H9 (cell line): ENCODE data around the gene DPH6. TPM values are rescaled to one million over a fixed set of nuclear protein-coding genes. Genes with fewer than 3 reads are reported as not detected.

Source experiments
- DNase-seq: peaks from one replicate; pipeline ENCODE4 v3.0.0-alpha.2; 2017
- H2AFZ ChIP-seq: one replicate; pipeline ENCODE4 v1.6.1; 2013; ENCODE audit warnings: mild to moderate bottlenecking, low read length, control low read depth, moderate library complexity
- H2AK5ac ChIP-seq: 2 replicates; pipeline ENCODE4 v1.6.1; 2013; ENCODE audit warnings: low read length, control low read depth, mixed read lengths; ENCODE audit not compliant: insufficient read length
- H2BK120ac ChIP-seq: one replicate; pipeline ENCODE4 v1.6.1; 2013; ENCODE audit warnings: low read depth, mild to moderate bottlenecking, low read length, control low read depth, inconsistent platforms; ENCODE audit not compliant: poor library complexity, severe bottlenecking
- H2BK12ac ChIP-seq: 2 replicates; pipeline ENCODE4 v1.6.1; 2013; ENCODE audit warnings: low read length, control low read depth, mixed read lengths, low read depth; ENCODE audit not compliant: insufficient read length
- H2BK15ac ChIP-seq: 2 replicates; pipeline ENCODE4 v1.6.1; 2013; ENCODE audit warnings: low read depth, low read length, control low read depth
- H2BK20ac ChIP-seq: one replicate; pipeline ENCODE4 v1.6.1; 2013; ENCODE audit warnings: low read depth, mild to moderate bottlenecking, low read length, control low read depth, inconsistent platforms; ENCODE audit not compliant: poor library complexity, severe bottlenecking
- H2BK5ac ChIP-seq: 2 replicates; pipeline ENCODE4 v1.6.1; 2013; ENCODE audit warnings: low read length, control low read depth, mixed read lengths; ENCODE audit not compliant: insufficient read length
- H3K14ac ChIP-seq: 2 replicates; pipeline ENCODE4 v1.6.1; 2013; ENCODE audit warnings: low read length, control low read depth; ENCODE audit not compliant: insufficient read depth
- H3K18ac ChIP-seq: 2 replicates; pipeline ENCODE4 v1.6.1; 2013; ENCODE audit warnings: low read depth, mild to moderate bottlenecking, mixed read lengths, low read length, control low read depth; ENCODE audit not compliant: insufficient read length
- H3K23ac ChIP-seq: 2 replicates; pipeline ENCODE4 v1.6.1; 2013; ENCODE audit warnings: low read length, control low read depth, mixed read lengths, low read depth; ENCODE audit not compliant: insufficient read length
- H3K23me2 ChIP-seq: 2 replicates; pipeline ENCODE4 v1.6.1; 2013; ENCODE audit warnings: low read depth, mild to moderate bottlenecking, mixed read lengths, low read length, control low read depth; ENCODE audit not compliant: insufficient read length, poor library complexity, severe bottlenecking
- H3K27ac ChIP-seq: 2 replicates; pipeline ENCODE4 v1.5.1; 2013; ENCODE audit warnings: low read length, control low read depth, mixed read lengths, low read depth; ENCODE audit not compliant: insufficient read length
- H3K27me3 ChIP-seq: 2 replicates; pipeline ENCODE4 v1.6.1; 2013; ENCODE audit warnings: low read length, control low read depth, inconsistent platforms; ENCODE audit not compliant: insufficient read depth
- H3K4ac ChIP-seq: 2 replicates; pipeline ENCODE4 v1.6.1; 2013; ENCODE audit warnings: low read depth, mild to moderate bottlenecking, control low read depth, inconsistent platforms, low read length, moderate library complexity
- H3K4me1 ChIP-seq: 2 replicates; pipeline ENCODE4 v1.6.1; 2013; ENCODE audit warnings: low read length, control low read depth, inconsistent platforms; ENCODE audit not compliant: insufficient read depth
- H3K4me2 ChIP-seq: 2 replicates; pipeline ENCODE4 v1.6.1; 2013; ENCODE audit warnings: low read length, control low read depth, mixed read lengths; ENCODE audit not compliant: insufficient read length, insufficient read depth
- H3K56ac ChIP-seq: 2 replicates; pipeline ENCODE4 v1.6.1; 2013; ENCODE audit warnings: low read depth, mild to moderate bottlenecking, mixed read lengths, low read length, control low read depth; ENCODE audit not compliant: insufficient read length
- H3K79me1 ChIP-seq: 2 replicates; pipeline ENCODE4 v1.6.1; 2013; ENCODE audit warnings: low read depth, mild to moderate bottlenecking, moderate library complexity, low read length, control low read depth, inconsistent platforms; ENCODE audit not compliant: insufficient read depth, poor library complexity, severe bottlenecking
- H3K79me2 ChIP-seq: 2 replicates; pipeline ENCODE4 v1.6.1; 2013; ENCODE audit warnings: low read length, control low read depth, inconsistent platforms; ENCODE audit not compliant: insufficient read depth
- H3K9ac ChIP-seq: 2 replicates; pipeline ENCODE4 v1.6.1; 2013; ENCODE audit warnings: low read length, control low read depth, mixed read lengths; ENCODE audit not compliant: insufficient read length; ENCODE audit errors: extremely low read depth
- H3K9me3 ChIP-seq: one replicate; pipeline ENCODE4 v1.6.1; 2013; ENCODE audit warnings: low read depth, low read length, inconsistent platforms; ENCODE audit not compliant: control insufficient read depth
- H3T11ph ChIP-seq: one replicate; pipeline ENCODE4 v1.6.1; 2013; ENCODE audit warnings: mild to moderate bottlenecking, low read length, control low read depth, inconsistent platforms
- H4K20me1 ChIP-seq: one replicate; pipeline ENCODE4 v1.6.1; 2013; ENCODE audit not compliant: control insufficient read depth, insufficient read length, insufficient read depth
- H4K5ac ChIP-seq: 2 replicates; pipeline ENCODE4 v1.6.1; 2013; ENCODE audit warnings: low read depth, mild to moderate bottlenecking, mixed read lengths, low read length, control low read depth; ENCODE audit not compliant: insufficient read length
- H4K8ac ChIP-seq: replicated peaks from 2 replicates; pipeline ENCODE4 v1.6.1; 2013; ENCODE audit warnings: low read length, control low read depth, mixed read lengths, low read depth; ENCODE audit not compliant: insufficient read length
- H4K91ac ChIP-seq: 2 replicates; pipeline ENCODE4 v1.6.1; 2013; ENCODE audit warnings: low read depth, mild to moderate bottlenecking, moderate library complexity, mixed read lengths, low read length, control low read depth; ENCODE audit not compliant: insufficient read length
- H3K27ac Mint-ChIP-seq, 3 experiments: 2 replicates in 2 of 3; 3 replicates in 1 of 3; pipeline ENCODE4 v1.8.0; 2020 to 2021; ENCODE audit warnings: mixed read lengths in 3 of 3, mild to moderate bottlenecking in 1 of 3, moderate library complexity in 1 of 3
- H3K27me3 Mint-ChIP-seq: 2 replicates; pipeline ENCODE4 v1.8.0; 2021; ENCODE audit warnings: low read depth, mild to moderate bottlenecking, moderate library complexity, mixed read lengths
- H3K36me3 Mint-ChIP-seq, 3 experiments: 2 replicates in 2 of 3; 3 replicates in 1 of 3; pipeline ENCODE4 v1.8.0; 2020 to 2021; ENCODE audit warnings: low read depth in 3 of 3, mixed read lengths in 3 of 3; ENCODE audit not compliant: insufficient read depth in 1 of 3
- H3K4me1 Mint-ChIP-seq, 2 experiments: 2 replicates each; pipeline ENCODE4 v1.8.0; 2020; ENCODE audit warnings: mixed read lengths in 2 of 2
- H3K4me3 Mint-ChIP-seq, 2 experiments: 2 replicates in 1 of 2; 3 replicates in 1 of 2; pipeline ENCODE4 v1.8.0; 2020 to 2021; ENCODE audit warnings: mild to moderate bottlenecking in 2 of 2, mixed read lengths in 2 of 2, moderate library complexity in 1 of 2
- H3K9me3 Mint-ChIP-seq, 2 experiments: 2 replicates in 1 of 2; 3 replicates in 1 of 2; pipeline ENCODE4 v1.8.0; 2020; ENCODE audit warnings: mild to moderate bottlenecking in 2 of 2, mixed read lengths in 2 of 2, moderate library complexity in 1 of 2
- CTCF ChIP-seq: fragments of 200-600 bp; sonication (generic); conservative IDR thresholded peaks from 3 replicates; pipeline ENCODE4 v1.8.0; 2021; ENCODE audit warnings: antibody characterized with exemption, mild to moderate bottlenecking
- total RNA-seq: library from RNA; stranded (reverse); gene quantifications from 2 replicates; pipeline ENCODE4 v1.2.1, GENCODE V29; 2021

Gene DPH6
- total RNA-seq, 1 experiment from 2014 or later, result 42.0 TPM

GRCh38 chr15:35519541-35520149 is 26.3 kb downstream of the DPH6 start:
- TF ChIP-seq CTCF, result peak; percentile 83
- no peak overlapping the region for H4K5ac ChIP-seq
- no peak overlapping the region for H3K27ac ChIP-seq
- H3K79me1 ChIP-seq, result no peaks in the 10 kb centered on the region
- no peak overlapping the region for H3K4me3 Mint-ChIP-seq
- no peak overlapping the region for H3K23ac ChIP-seq
- H3K9me3 ChIP-seq, result no peaks in the 10 kb centered on the region
- H3K18ac ChIP-seq, result no peak overlapping the region
- 0 out of 7 replicates have a peak, but pooled peaks cover 0 to 2% (median 0%) of the 10 kb centered on the region in 3 experiments for H3K36me3 Mint-ChIP-seq
- H4K8ac ChIP-seq, result no peak overlapping the region
- H3T11ph ChIP-seq, result no peak overlapping the region
- H3K9ac ChIP-seq, result no peak overlapping the region
- H3K27me3 ChIP-seq, result no peaks in the 10 kb centered on the region
- H2BK20ac ChIP-seq, result no peak overlapping the region
- H3K4me1 Mint-ChIP-seq, result peaks cover 22 to 28% of the 10 kb centered on the region in 2 experiments
- peaks cover 4% of the 10 kb centered on the region; the same call in 1 of the 2 replicates for H3K4me1 ChIP-seq
- H2BK12ac ChIP-seq, result no peak overlapping the region
- H2BK5ac ChIP-seq, result no peak overlapping the region
- DNase-seq, result no peak
- no peaks in the 10 kb centered on the region for H3K9me3 Mint-ChIP-seq
- H3K27ac Mint-ChIP-seq, result no peak overlapping the region; a peak in 1 of 7 replicates
- no peak overlapping the region for H3K4me2 ChIP-seq
- H2AK5ac ChIP-seq, result no peak overlapping the region
- no peak overlapping the region for H2BK15ac ChIP-seq
- no peaks in the 10 kb centered on the region for H3K79me2 ChIP-seq
- no peak overlapping the region for H3K4ac ChIP-seq
- H3K23me2 ChIP-seq, result no peaks in the 10 kb centered on the region
- no peak overlapping the region for H3K56ac ChIP-seq
- no peaks in the 10 kb centered on the region for H3K27me3 Mint-ChIP-seq
- no peaks in the 10 kb centered on the region for H4K20me1 ChIP-seq
- H3K14ac ChIP-seq, result no peak overlapping the region
- no peak overlapping the region for H2AFZ ChIP-seq
- no peak overlapping the region for H2BK120ac ChIP-seq
- no peak overlapping the region for H4K91ac ChIP-seq
